ENCODE measurements around the gene NAV1. TPM values are rescaled to one million over a fixed set of nuclear protein-coding genes. Genes with fewer than 3 reads are reported as not detected.

NAV1 gene
- polyA plus RNA-seq, 1 donor (not counting 4 experiments of a cell fraction or from before 2014, with no cell fraction given) = 13.2 TPM

GRCh38 chr1:201559679-201560162, 20.8 kb downstream of the NAV1 start:
- no peaks in the 10 kb centered on the region for H3K9me3 ChIP-seq (ENCODE audit: control insufficient read depth, low read depth, low read length)
- no peak overlapping the region for H3K4me3 ChIP-seq (ENCODE audit: control insufficient read depth in 2 of 3, extremely low read depth in 1 of 3, insufficient read depth in 2 of 3, low read depth in 1 of 3, low read length in 3 of 3)
- peak overlapping the region; percentile 9 for H3K4me2 ChIP-seq (ENCODE audit: control insufficient read depth, extremely low read depth, insufficient read depth, low read depth, low read length)
- FAIRE-seq (peak; percentile 53), DNase-seq (ENCODE audit: low read depth, low spot score) (peak; percentile 58)
- H2AFZ ChIP-seq (ENCODE audit: control insufficient read depth, low read length) = peak overlapping the region; percentile 57
- H4K20me1 ChIP-seq (ENCODE audit: control insufficient read depth, extremely low read depth, insufficient read depth, low read length) = no peaks in the 10 kb centered on the region
- H3K9ac ChIP-seq (ENCODE audit: control insufficient read depth, extremely low read depth, insufficient read depth, low read length) = no peak overlapping the region
- no peak overlapping the region for H3K27ac ChIP-seq (ENCODE audit: control insufficient read depth, insufficient read depth, low read length)
- no peaks in the 10 kb centered on the region for H3K27me3 ChIP-seq (ENCODE audit: control insufficient read depth, extremely low read depth, insufficient read depth, low read length)
- H3K4me1 ChIP-seq (ENCODE audit: control insufficient read depth, extremely low read depth, insufficient read depth, low read length) = no peaks in the 10 kb centered on the region
- H3K36me3 ChIP-seq (ENCODE audit: control insufficient read depth in 2 of 2, extremely low read depth in 1 of 2, insufficient read depth in 2 of 2, low read length in 2 of 2) = no peaks in the 10 kb centered on the region
- dilution Hi-C loops (cut with MboI; ENCODE audit: extremely low pct_ligation_motif_present, low sequenced_read_pairs) = loop anchor here (25.0 kb wide), 2 partner anchors 128 to 228 kb away; no protein-coding TSS in a partner anchor
- no peaks in the 10 kb centered on the region for H3K9me1 ChIP-seq (ENCODE audit: control insufficient read depth, extremely low read depth, insufficient read depth, low read length)
- TF ChIP-seq CTCF (optimal IDR thresholded peaks at IDR 0.05 in 1 of 3, IDR thresholded peaks at IDR 0.05 in 1 of 3, conservative IDR thresholded peaks at IDR 0.05 in 1 of 3; ENCODE audit: extremely low read depth in 1 of 3, insufficient read depth in 2 of 3, low read length in 3 of 3) = peak; percentile 96 to 99 (median 98)
- TF ChIP-seq EZH2 (IDR thresholded peaks at IDR 0.05; ENCODE audit: low read length) = no peak
- H3K79me2 ChIP-seq (ENCODE audit: control insufficient read depth, insufficient read depth, low read length) = no peaks in the 10 kb centered on the region

DNA sequence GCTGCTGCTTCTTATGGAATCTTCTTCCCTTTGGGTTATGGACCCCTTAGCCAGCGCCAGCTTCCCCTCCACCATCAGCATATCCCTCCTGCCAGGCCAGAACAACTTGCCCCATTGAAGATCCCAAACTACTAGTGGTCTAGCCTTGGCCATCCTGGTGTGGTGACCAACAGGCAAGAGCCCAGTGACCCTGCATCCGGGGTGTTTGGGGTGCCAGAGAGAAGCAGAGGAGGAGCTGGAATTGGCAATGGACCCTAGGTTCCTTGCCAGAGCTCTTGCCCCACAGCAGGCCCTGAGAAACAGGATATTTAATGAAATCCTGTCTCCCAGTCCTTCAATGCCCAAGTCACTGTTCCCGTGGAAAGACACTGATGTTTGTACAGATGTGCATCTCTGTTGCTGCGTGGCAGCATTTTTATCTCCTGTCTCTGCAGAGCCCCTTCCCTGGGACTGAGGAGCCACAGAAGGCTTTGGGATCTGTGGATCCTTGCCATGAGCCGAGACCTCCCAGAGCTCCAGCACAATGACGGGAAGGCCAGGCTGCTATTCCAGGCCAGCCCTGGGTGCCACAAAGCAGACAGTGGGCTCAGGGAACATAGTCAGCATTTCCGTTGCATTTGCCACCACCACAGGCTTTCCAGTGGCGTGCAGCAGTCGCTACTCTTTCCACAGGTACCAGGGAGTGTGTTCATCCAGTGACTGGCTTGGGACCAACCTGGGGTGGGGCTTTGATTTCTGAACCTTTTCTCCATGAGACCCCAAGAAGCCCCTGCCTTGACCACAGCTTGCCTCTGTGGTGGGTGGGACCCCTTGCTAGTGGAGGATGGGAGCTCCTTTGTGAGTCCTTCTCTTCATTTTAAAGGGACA, 21.6 kb downstream of the NAV1 start:
- no peaks in the 10 kb centered on the region for H3K79me2 ChIP-seq (ENCODE audit: control insufficient read depth, insufficient read depth, low read length)
- H3K4me2 ChIP-seq (ENCODE audit: control insufficient read depth, extremely low read depth, insufficient read depth, low read depth, low read length) = no peak overlapping the region
- no peak for FAIRE-seq
- no peak overlapping the region for H3K4me3 ChIP-seq (ENCODE audit: control insufficient read depth in 2 of 3, extremely low read depth in 1 of 3, insufficient read depth in 2 of 3, low read depth in 1 of 3, low read length in 3 of 3)
- no peaks in the 10 kb centered on the region for H3K4me1 ChIP-seq (ENCODE audit: control insufficient read depth, extremely low read depth, insufficient read depth, low read length)
- no peaks in the 10 kb centered on the region for H3K36me3 ChIP-seq (ENCODE audit: control insufficient read depth in 2 of 2, extremely low read depth in 1 of 2, insufficient read depth in 2 of 2, low read length in 2 of 2)
- no peak overlapping the region for H2AFZ ChIP-seq (ENCODE audit: control insufficient read depth, low read length)
- H3K9me1 ChIP-seq (ENCODE audit: control insufficient read depth, extremely low read depth, insufficient read depth, low read length) = no peaks in the 10 kb centered on the region
- no peak overlapping the region for H3K9ac ChIP-seq (ENCODE audit: control insufficient read depth, extremely low read depth, insufficient read depth, low read length)
- no peaks in the 10 kb centered on the region for H3K9me3 ChIP-seq (ENCODE audit: control insufficient read depth, low read depth, low read length)
- no peaks in the 10 kb centered on the region for H4K20me1 ChIP-seq (ENCODE audit: control insufficient read depth, extremely low read depth, insufficient read depth, low read length)
- H3K27ac ChIP-seq (ENCODE audit: control insufficient read depth, insufficient read depth, low read length) = no peak overlapping the region
- no peak for DNase-seq (ENCODE audit: low read depth, low spot score)
- dilution Hi-C loops (cut with MboI; ENCODE audit: extremely low pct_ligation_motif_present, low sequenced_read_pairs) = loop anchor here (25.0 kb wide), 2 partner anchors 127 to 227 kb away; no protein-coding TSS in a partner anchor
- H3K27me3 ChIP-seq (ENCODE audit: control insufficient read depth, extremely low read depth, insufficient read depth, low read length) = no peaks in the 10 kb centered on the region
- TF ChIP-seq CTCF (optimal IDR thresholded peaks at IDR 0.05 in 1 of 3, IDR thresholded peaks at IDR 0.05 in 1 of 3, conservative IDR thresholded peaks at IDR 0.05 in 1 of 3; ENCODE audit: extremely low read depth in 1 of 3, insufficient read depth in 2 of 3, low read length in 3 of 3) (no peak), EZH2 (IDR thresholded peaks at IDR 0.05; ENCODE audit: low read length) (no peak)
